Stimulated activated CD4-positive, alpha-beta T cell treated with anti-CD3 and anti-CD28 coated beads, Interleukin-15, amount 100 ng/mL, for 24 hours (primary cell): ENCODE results near the gene CCDC183.
"Not testable (repeated sequence)": the region's sequence is repeated elsewhere in the genome, so short reads cannot be mapped to it uniquely, and the experiment has no call there.

Source experiments
- DNase-seq: peaks from one replicate; pipeline ENCODE4 v3.0.0-alpha.2; 2020

The CCDC183 gene

GRCh38 chr9:136796238-136796774 lies at the start of gene CCDC183:
TSS of gene CCDC183 (plus strand) at chr9:136796338. CDS start at chr9:136796398, 60 bp downstream.
- no peak for DNase-seq

- DNase-seq, result no peak
These were observed 49.5 kb upstream of the CCDC183 start for GRCh38 chr9:136746621-136747020.

- DNase-seq, result no peak
These were observed 48.7 kb upstream of the CCDC183 start for GRCh38 chr9:136747161-136748060.

- no peak for DNase-seq
These were observed 47.9 kb upstream of the CCDC183 start, which contains the start of gene LCN6 for GRCh38 chr9:136748201-136748600. TSS of gene LCN6 (minus strand) at chr9:136748525. CDS start at chr9:136748483, 42 bp downstream.

- DNase-seq, result no peak
These were observed 47.2 kb upstream of the CCDC183 start for GRCh38 chr9:136748666-136749611.

GRCh38 chr9:136750526-136750925 lies 45.6 kb upstream of the CCDC183 start:
- DNase-seq, result no peak

GRCh38 chr9:136751244-136751643 lies 44.9 kb upstream of the CCDC183 start:
- DNase-seq, result no peak

- DNase-seq, result no peak
These were observed 44.3 kb upstream of the CCDC183 start for GRCh38 chr9:136751814-136752213.

- DNase-seq, result no peak
These were observed 42.6 kb upstream of the CCDC183 start for GRCh38 chr9:136753371-136754058.

- no peak for DNase-seq
These were observed 42.0 kb upstream of the CCDC183 start for GRCh38 chr9:136754059-136754572.

- DNase-seq, result no peak
These were observed 41.4 kb upstream of the CCDC183 start for GRCh38 chr9:136754626-136755301.

- DNase-seq, result not testable (repeated sequence)
These were observed 40.6 kb upstream of the CCDC183 start for GRCh38 chr9:136755302-136756133.

GRCh38 chr9:136756134-136756438 lies 40.1 kb upstream of the CCDC183 start:
- no peak for DNase-seq

- no peak for DNase-seq
These were observed 39.3 kb upstream of the CCDC183 start for GRCh38 chr9:136756836-136757235.

- no peak for DNase-seq
These were observed 38.8 kb upstream of the CCDC183 start for GRCh38 chr9:136757328-136757727.

- DNase-seq, result no peak
These were observed 38.4 kb upstream of the CCDC183 start for GRCh38 chr9:136757751-136758140.

- DNase-seq, result no peak
These were observed 37.1 kb upstream of the CCDC183 start for GRCh38 chr9:136759001-136759400.

- DNase-seq, result no peak
These were observed 36.5 kb upstream of the CCDC183 start for GRCh38 chr9:136759436-136760325.

GRCh38 chr9:136760424-136760823 lies 35.7 kb upstream of the CCDC183 start:
- DNase-seq, result no peak
